ENCODE measurements around the gene CCDC180.

DNA sequence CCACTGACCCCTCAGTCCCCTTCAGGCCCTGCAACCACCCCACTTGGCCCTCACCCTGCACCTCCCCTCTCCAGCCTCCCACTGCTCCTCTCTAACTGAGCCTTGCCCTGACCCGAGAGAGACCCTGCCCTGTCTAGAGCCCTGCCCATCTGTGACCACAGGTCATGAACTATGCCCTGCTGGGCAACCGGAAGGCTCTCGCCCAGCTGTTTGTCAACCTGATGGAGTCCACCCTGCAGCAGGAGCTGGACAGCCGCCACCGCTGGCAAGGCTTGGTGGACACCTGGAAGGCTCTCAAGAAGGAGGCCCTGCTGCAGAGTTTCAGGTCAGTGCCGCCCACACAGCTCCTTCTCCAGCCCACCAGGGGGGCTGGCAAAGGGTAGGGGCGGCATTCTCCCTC, 9.4 kb downstream of the CCDC180 start:
- TF ChIP-seq, protein P1, sequence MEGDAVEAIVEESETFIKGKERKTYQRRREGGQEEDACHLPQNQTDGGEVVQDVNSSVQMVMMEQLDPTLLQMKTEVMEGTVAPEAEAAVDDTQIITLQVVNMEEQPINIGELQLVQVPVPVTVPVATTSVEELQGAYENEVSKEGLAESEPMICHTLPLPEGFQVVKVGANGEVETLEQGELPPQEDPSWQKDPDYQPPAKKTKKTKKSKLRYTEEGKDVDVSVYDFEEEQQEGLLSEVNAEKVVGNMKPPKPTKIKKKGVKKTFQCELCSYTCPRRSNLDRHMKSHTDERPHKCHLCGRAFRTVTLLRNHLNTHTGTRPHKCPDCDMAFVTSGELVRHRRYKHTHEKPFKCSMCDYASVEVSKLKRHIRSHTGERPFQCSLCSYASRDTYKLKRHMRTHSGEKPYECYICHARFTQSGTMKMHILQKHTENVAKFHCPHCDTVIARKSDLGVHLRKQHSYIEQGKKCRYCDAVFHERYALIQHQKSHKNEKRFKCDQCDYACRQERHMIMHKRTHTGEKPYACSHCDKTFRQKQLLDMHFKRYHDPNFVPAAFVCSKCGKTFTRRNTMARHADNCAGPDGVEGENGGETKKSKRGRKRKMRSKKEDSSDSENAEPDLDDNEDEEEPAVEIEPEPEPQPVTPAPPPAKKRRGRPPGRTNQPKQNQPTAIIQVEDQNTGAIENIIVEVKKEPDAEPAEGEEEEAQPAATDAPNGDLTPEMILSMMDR (conservative IDR thresholded peaks at IDR 0.05; ENCODE audit: low read depth, low read length): no peak
- no peak for TF ChIP-seq EZH2 (IDR thresholded peaks at IDR 0.05; ENCODE audit: borderline replicate concordance, low read depth, low read length, poor library complexity, severe bottlenecking)
